ENCODE measurements around the gene ZFP92.

The ZFP92 gene

GRCh38 chrX:153392642-153393321, 18.5 kb upstream of the ZFP92 start:
- no peaks in the 10 kb centered on the region for H3K9me2 ChIP-seq (replicated peaks; ENCODE audit: insufficient read depth, low read length)
- H2AFZ ChIP-seq (ENCODE audit: low read depth, low read length, severe bottlenecking): no peak overlapping the region
- no peaks in the 10 kb centered on the region for H3K9me3 ChIP-seq (ENCODE audit: insufficient read depth, low read length)
- H3F3A ChIP-seq (ENCODE audit: insufficient read depth): no peaks in the 10 kb centered on the region
- no peaks in the 10 kb centered on the region for H3K27me3 ChIP-seq (ENCODE audit: low read length)
- no peak overlapping the region for H3K4me3 ChIP-seq (ENCODE audit: insufficient read depth, low read length, poor library complexity, severe bottlenecking)
- no peaks in the 10 kb centered on the region for H4K20me1 ChIP-seq (ENCODE audit: low read depth, low read length)
- H3K4me2 ChIP-seq (ENCODE audit: low read depth, low read length, poor library complexity, severe bottlenecking): no peak overlapping the region
- no peak overlapping the region for H3K9ac ChIP-seq (ENCODE audit: low read length)
- TF ChIP-seq CTCF (IDR thresholded peaks at IDR 0.05; ENCODE audit: insufficient read depth, low read length, poor library complexity, severe bottlenecking) (no peak), EZH2phosphoT487 (conservative IDR thresholded peaks at IDR 0.05; ENCODE audit: low read length) (no peak)
- H3K79me2 ChIP-seq (ENCODE audit: insufficient read depth, low read length): no peaks in the 10 kb centered on the region
- no peak overlapping the region for H3K27ac ChIP-seq (ENCODE audit: low read depth, low read length)
- H3K36me3 ChIP-seq (ENCODE audit: low read length): no peaks in the 10 kb centered on the region

GRCh38 chrX:153394612-153395011, 16.7 kb upstream of the ZFP92 start:
- no peak overlapping the region for H3K4me2 ChIP-seq (ENCODE audit: low read depth, low read length, poor library complexity, severe bottlenecking)

GRCh38 chrX:153395613-153396319, 15.5 kb upstream of the ZFP92 start:
- H3F3A ChIP-seq (ENCODE audit: insufficient read depth): no peaks in the 10 kb centered on the region
- H3K27ac ChIP-seq (ENCODE audit: low read depth, low read length): no peak overlapping the region
- H2AFZ ChIP-seq (ENCODE audit: low read depth, low read length, severe bottlenecking): no peak overlapping the region
- no peaks in the 10 kb centered on the region for H3K36me3 ChIP-seq (ENCODE audit: low read length)
- no peaks in the 10 kb centered on the region for H3K9me3 ChIP-seq (ENCODE audit: insufficient read depth, low read length)
- H3K4me2 ChIP-seq (ENCODE audit: low read depth, low read length, poor library complexity, severe bottlenecking): no peak overlapping the region
- H3K4me3 ChIP-seq (ENCODE audit: insufficient read depth, low read length, poor library complexity, severe bottlenecking): no peak overlapping the region
- no peaks in the 10 kb centered on the region for H3K9me2 ChIP-seq (replicated peaks; ENCODE audit: insufficient read depth, low read length)
- no peak overlapping the region for H3K9ac ChIP-seq (ENCODE audit: low read length)
- H4K20me1 ChIP-seq (ENCODE audit: low read depth, low read length): no peaks in the 10 kb centered on the region
- TF ChIP-seq CTCF (IDR thresholded peaks at IDR 0.05; ENCODE audit: insufficient read depth, low read length, poor library complexity, severe bottlenecking): no peak
- TF ChIP-seq EZH2phosphoT487 (conservative IDR thresholded peaks at IDR 0.05; ENCODE audit: low read length): no peak
- H3K79me2 ChIP-seq (ENCODE audit: insufficient read depth, low read length): no peaks in the 10 kb centered on the region
- H3K27me3 ChIP-seq (ENCODE audit: low read length): no peaks in the 10 kb centered on the region

More at GRCh38 chrX:153394612-153395011, 16.7 kb upstream of the ZFP92 start:
- Histone ChIP-seq H3K4me3 (ENCODE audit: insufficient read depth, low read length, poor library complexity, severe bottlenecking) (no peak overlapping the region), H3K9me3 (ENCODE audit: insufficient read depth, low read length) (no peaks in the 10 kb centered on the region), H3K27ac (ENCODE audit: low read depth, low read length) (no peak overlapping the region), H3K9me2 (replicated peaks; ENCODE audit: insufficient read depth, low read length) (no peaks in the 10 kb centered on the region), H2AFZ (ENCODE audit: low read depth, low read length, severe bottlenecking) (no peak overlapping the region), H3K9ac (ENCODE audit: low read length) (no peak overlapping the region), H4K20me1 (ENCODE audit: low read depth, low read length) (no peaks in the 10 kb centered on the region), H3K27me3 (ENCODE audit: low read length) (no peaks in the 10 kb centered on the region), H3F3A (ENCODE audit: insufficient read depth) (no peaks in the 10 kb centered on the region), H3K36me3 (ENCODE audit: low read length) (no peaks in the 10 kb centered on the region), H3K79me2 (ENCODE audit: insufficient read depth, low read length) (no peaks in the 10 kb centered on the region)
- no peak for TF ChIP-seq EZH2phosphoT487 (conservative IDR thresholded peaks at IDR 0.05; ENCODE audit: low read length)
- TF ChIP-seq CTCF (IDR thresholded peaks at IDR 0.05; ENCODE audit: insufficient read depth, low read length, poor library complexity, severe bottlenecking): no peak

All from SU-DHL-6 (cell line).